Nucleus accumbens (tissue), 56 donors: ENCODE data around the gene ADA.

ENCODE experiments used
- DNase-seq, 56 donors: peaks; one replicate each; lab custom pipeline; 2025; lab: John Stamatoyannopoulos, UW

Gene ADA

GRCh38 chr20:44646641-44647274, 4.7 kb downstream of the ADA start:
- no peak for DNase-seq

GRCh38 chr20:44646023-44646640, 5.4 kb downstream of the ADA start:
- DNase-seq: no peak

- no peak for DNase-seq
Observed at GRCh38 chr20:44644667-44645131, 6.8 kb downstream of the ADA start.

- no peak for DNase-seq
Observed at GRCh38 chr20:44644230-44644617, 7.3 kb downstream of the ADA start.

GRCh38 chr20:44643596-44644229, 7.8 kb downstream of the ADA start:
- peak in 3 of 56 donors; percentile 11 to 20 (median 18) for DNase-seq

- no peak for DNase-seq
Observed at GRCh38 chr20:44643154-44643519, 8.4 kb downstream of the ADA start.

GRCh38 chr20:44642203-44643153, 9.0 kb downstream of the ADA start:
- peak in 47 of 56 donors; percentile 12 to 74 (median 44) for DNase-seq

- DNase-seq: no peak
Observed at GRCh38 chr20:44641325-44641724, 10.2 kb downstream of the ADA start.

GRCh38 chr20:44640522-44640921, 11.0 kb downstream of the ADA start:
- no peak for DNase-seq

GRCh38 chr20:44637522-44638372, 13.8 kb downstream of the ADA start:
- no peak for DNase-seq

GRCh38 chr20:44637042-44637441, 14.5 kb downstream of the ADA start:
- no peak for DNase-seq

- DNase-seq: no peak
Observed at GRCh38 chr20:44635877-44636276, 15.6 kb downstream of the ADA start.

- DNase-seq: peak in 1 of 56 donors; percentile 39
Observed at GRCh38 chr20:44633872-44634600, 17.5 kb downstream of the ADA start.

- DNase-seq: peak in 8 of 56 donors; percentile 12 to 56 (median 34)
Observed at GRCh38 chr20:44633187-44633810, 18.2 kb downstream of the ADA start.

GRCh38 chr20:44632103-44632752, 19.3 kb downstream of the ADA start:
- no peak for DNase-seq

GRCh38 chr20:44630297-44630696, 21.2 kb downstream of the ADA start:
- DNase-seq: no peak

- DNase-seq: peak in 22 of 56 donors; percentile 11 to 56 (median 26)
Observed at GRCh38 chr20:44629542-44629941, 22.0 kb downstream of the ADA start.

- DNase-seq: no peak
Observed at GRCh38 chr20:44629017-44629385, 22.5 kb downstream of the ADA start.
